NT2/D1 (cell line): Measurements from ENCODE around the gene TBC1D10A.

Source experiments
- DNase-seq: peaks from one replicate; pipeline ENCODE4 v3.0.0-alpha.2; 2011; ENCODE audit warnings: low read depth, low spot score
- H3K27me3 ChIP-seq: 2 replicates; pipeline ENCODE4 v1.6.0; 2011; ENCODE audit warnings: mild to moderate bottlenecking; ENCODE audit not compliant: insufficient read length, insufficient read depth
- H3K36me3 ChIP-seq: 2 replicates; pipeline ENCODE4 v1.6.1; 2011; ENCODE audit warnings: mild to moderate bottlenecking, low read length, mixed read lengths; ENCODE audit not compliant: insufficient read depth, insufficient read length
- H3K4me1 ChIP-seq: 2 replicates; pipeline ENCODE4 v1.5.1; 2011; ENCODE audit not compliant: insufficient read depth, insufficient read length
- H3K4me3 ChIP-seq: 2 replicates; pipeline ENCODE4 v1.5.1; 2011; ENCODE audit warnings: low read depth; ENCODE audit not compliant: insufficient read length
- H3K9ac ChIP-seq: 2 replicates; pipeline ENCODE4 v1.6.0; 2011; ENCODE audit warnings: low read depth; ENCODE audit not compliant: insufficient read length
- H3K9me3 ChIP-seq: 2 replicates; pipeline ENCODE4 v1.5.1; 2011; ENCODE audit warnings: mild to moderate bottlenecking, low read length; ENCODE audit not compliant: insufficient read depth
- SUZ12 ChIP-seq: IDR thresholded peaks from 2 replicates; pipeline ENCODE4 v1.6.1; 2011; ENCODE audit not compliant: insufficient read length, insufficient read depth; ENCODE audit errors: extremely low read depth
- YY1 ChIP-seq: IDR thresholded peaks from 2 replicates; pipeline ENCODE4 v1.6.1; 2011; ENCODE audit not compliant: insufficient read length, insufficient read depth
- ZNF274 ChIP-seq: IDR thresholded peaks from 2 replicates; pipeline ENCODE4 v1.6.1; 2011; ENCODE audit warnings: mild to moderate bottlenecking, low read depth, low read length

TBC1D10A gene

DNA sequence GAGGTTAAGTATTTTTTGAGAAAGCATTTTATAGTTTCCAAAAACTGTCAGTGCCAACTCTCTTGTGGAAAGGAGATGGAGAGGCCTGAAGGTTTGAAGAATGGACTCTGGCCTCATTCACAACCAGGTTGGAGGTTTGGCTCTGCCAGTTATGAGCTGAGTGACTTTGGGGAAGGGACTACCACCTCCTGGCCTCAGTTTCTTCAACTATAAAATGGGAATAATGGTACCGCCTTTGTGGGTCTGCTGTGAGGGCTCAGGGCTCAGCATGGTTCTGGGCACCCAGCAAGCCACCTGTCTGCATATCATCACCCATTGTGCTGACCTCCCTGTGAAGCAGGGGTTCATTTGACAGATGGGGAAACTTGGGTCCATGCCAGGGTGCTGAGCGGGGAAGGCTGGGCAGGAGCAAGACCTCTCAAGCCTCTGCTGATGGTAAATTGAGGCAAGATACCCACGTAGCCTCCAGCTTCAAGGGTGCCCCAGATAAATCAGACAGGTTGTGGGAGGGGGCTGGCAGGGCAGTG is 76.6 kb downstream of the TBC1D10A start:
- H3K4me3 ChIP-seq: no peak overlapping the region
- H3K36me3 ChIP-seq: peaks cover 4% of the 10 kb centered on the region
- DNase-seq: no peak
- peaks cover 27% of the 10 kb centered on the region for H3K4me1 ChIP-seq
- no peaks in the 10 kb centered on the region for H3K9me3 ChIP-seq
- TF ChIP-seq YY1 (no peak), SUZ12 (no peak), ZNF274 (no peak)
- H3K9ac ChIP-seq: no peak overlapping the region
- peaks cover 7% of the 10 kb centered on the region for H3K27me3 ChIP-seq

GRCh38 chr22:30249049-30250038 is 77.4 kb downstream of the TBC1D10A start:
- Histone ChIP-seq H3K4me3 (no peak overlapping the region), H3K9me3 (no peaks in the 10 kb centered on the region), H3K9ac (peak overlapping the region; percentile 8), H3K36me3 (peaks cover 7% of the 10 kb centered on the region), H3K4me1 (peaks cover 27% of the 10 kb centered on the region), H3K27me3 (peaks cover 14% of the 10 kb centered on the region)
- TF ChIP-seq SUZ12: no peak
- no peak for TF ChIP-seq YY1
- no peak for TF ChIP-seq ZNF274
- no peak for DNase-seq

GRCh38 chr22:30248484-30248883 is 78.3 kb downstream of the TBC1D10A start:
- Histone ChIP-seq H3K36me3 (peaks cover 16% of the 10 kb centered on the region), H3K9ac (no peak overlapping the region), H3K4me3 (no peak overlapping the region), H3K27me3 (peaks cover 14% of the 10 kb centered on the region), H3K9me3 (no peaks in the 10 kb centered on the region), H3K4me1 (peaks cover 24% of the 10 kb centered on the region)
- TF ChIP-seq ZNF274 (no peak), YY1 (no peak), SUZ12 (no peak)
- DNase-seq: no peak

DNA sequence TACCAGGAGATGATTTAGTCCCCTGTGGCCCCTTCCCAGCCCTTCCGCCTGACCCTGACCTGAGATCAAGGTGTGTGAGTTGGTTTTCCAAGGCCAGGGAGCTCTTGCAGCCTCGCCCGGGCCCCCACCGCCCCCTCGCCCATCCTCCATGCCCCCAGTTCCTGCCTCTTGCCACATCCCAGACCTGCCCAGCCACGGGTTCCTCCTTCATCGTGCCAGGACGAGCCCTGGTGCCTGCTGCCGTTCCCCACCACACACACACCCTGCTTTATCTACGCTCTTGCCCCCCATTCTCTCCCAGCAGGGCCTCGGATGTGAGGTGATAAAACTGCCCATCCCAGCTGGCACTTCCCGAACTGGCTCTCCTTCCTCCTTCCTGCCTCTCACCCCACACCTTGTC is 78.8 kb downstream of the TBC1D10A start:
- Histone ChIP-seq H3K9ac (no peak overlapping the region), H3K27me3 (peaks cover 14% of the 10 kb centered on the region), H3K4me3 (no peak overlapping the region), H3K36me3 (peaks cover 21% of the 10 kb centered on the region), H3K9me3 (no peaks in the 10 kb centered on the region), H3K4me1 (peaks cover 21% of the 10 kb centered on the region)
- DNase-seq: no peak
- TF ChIP-seq ZNF274 (no peak), SUZ12 (no peak), YY1 (no peak)

GRCh38 chr22:30247561-30247960 is 79.2 kb downstream of the TBC1D10A start:
- peaks cover 18% of the 10 kb centered on the region for H3K4me1 ChIP-seq

GRCh38 chr22:30246814-30247376 is 79.8 kb downstream of the TBC1D10A start:
- Histone ChIP-seq H3K4me1 (peaks cover 19% of the 10 kb centered on the region), H3K9me3 (no peaks in the 10 kb centered on the region), H3K4me3 (peak overlapping the region; percentile 46), H3K27me3 (peaks cover 14% of the 10 kb centered on the region), H3K36me3 (peaks cover 31% of the 10 kb centered on the region), H3K9ac (peak overlapping the region; percentile 77)
- no peak for DNase-seq
- TF ChIP-seq YY1 (no peak), ZNF274 (no peak), SUZ12 (no peak)

More at GRCh38 chr22:30247561-30247960, 79.2 kb downstream of the TBC1D10A start:
- Histone ChIP-seq H3K9ac (no peak overlapping the region), H3K4me3 (no peak overlapping the region), H3K27me3 (peaks cover 14% of the 10 kb centered on the region), H3K36me3 (peaks cover 25% of the 10 kb centered on the region), H3K9me3 (no peaks in the 10 kb centered on the region)
- DNase-seq: no peak
- TF ChIP-seq YY1 (no peak), ZNF274 (no peak), SUZ12 (no peak)
